Right lobe of liver (tissue), 6 donors: ENCODE data around the gene WSCD2. TPM values are rescaled to one million over a fixed set of nuclear protein-coding genes. Genes with fewer than 3 reads are reported as not detected.
"Not testable (repeated sequence)": the region's sequence is repeated elsewhere in the genome, so short reads cannot be mapped to it uniquely, and the experiment has no call there.

Experiments used
- ATAC-seq, 4 donors: fragments of 200-7000 bp; cut with Tn5 transposase; one replicate each; pipeline ENCODE4 v1.9.1; 2020; ENCODE audit warnings: mild to moderate bottlenecking in 4 of 4, moderate library complexity in 4 of 4
- DNase-seq, 3 donors: peaks; one replicate each; pipeline ENCODE4 v3.0.0-alpha.2; 2020
- H3K27ac ChIP-seq, 3 donors: fragments of 200-600 bp; one replicate each; pipeline ENCODE4 v1.8.0; 2022
- H3K27me3 ChIP-seq, 2 donors: fragments of 200-600 bp; one replicate each; pipeline ENCODE4 v1.8.0; 2022
- H3K36me3 ChIP-seq, 4 donors: fragments of 200-600 bp; sonication (generic) in 1 of 4; one replicate each; pipeline versions ENCODE4 v1.5.1 to v1.8.0; 2017 to 2022; ENCODE audit warnings: control low read depth in 1 of 4
- H3K4me1 ChIP-seq, 4 donors: fragments of 200-600 bp; sonication (generic) in 1 of 4; one replicate each; pipeline versions ENCODE4 v1.5.1 to v1.8.0; 2017 to 2022; ENCODE audit warnings: control low read depth in 1 of 4
- H3K4me3 ChIP-seq, 3 donors: fragments of 200-600 bp; one replicate each; pipeline ENCODE4 v1.8.0; 2022
- H3K9me3 ChIP-seq, 4 donors: fragments of 200-600 bp; sonication (generic) in 1 of 4; one replicate each; pipeline versions ENCODE4 v1.5.1 to v1.8.0; 2017 to 2022; ENCODE audit warnings: control low read depth in 1 of 4
- CTCF ChIP-seq, 4 donors: fragments of 200-600 bp in 3 of 4; fragments of 450-650 bp in 1 of 4; IDR thresholded peaks; one replicate each; pipeline versions ENCODE4 v1.5.1 to v1.8.0; 2016 to 2022; ENCODE audit warnings: antibody characterized with exemption in 4 of 4, mild to moderate bottlenecking in 2 of 4
- POLR2A ChIP-seq: fragments of 450-650 bp; IDR thresholded peaks from one replicate; pipeline ENCODE4 v1.6.1; 2017; ENCODE audit warnings: antibody characterized with exemption, mild to moderate bottlenecking
- WGBS: methylation state at CpG from one replicate; pipeline ENCODE4 v1.1.6; 2018; ENCODE audit warnings: low coverage, low lambda C conversion rate; ENCODE audit not compliant: insufficient coverage; ENCODE audit errors: missing lambda C conversion rate; 5-methylcytosine and 5-hydroxymethylcytosine counted together
- intact Hi-C, 2 donors: fragments of 100-400 bp; cut with DNase I; formaldehyde crosslinking; loops; one replicate each; pipeline versions ENCODE4 v1.11.2 to v1.14.1; 2022
- total RNA-seq, 6 experiments: library from RNA; depleted of rRNA in 2 of 6; stranded (reverse); fragments of >200 nt in 2 of 6; fragmentation: NEBNext Ultra II Directional in 3 of 6; extraction: Animal tissue kit (Norgen Biotek cat#: 25700) in 3 of 6; gene quantifications; one replicate each; pipeline versions ENCODE4 v1.1.0 to v1.2.4, GENCODE V29; 2016 to 2023
- donor health status: DM: no; HTN: yes; CAD: no.
- donor health status: DM: no; HTN: no; CAD: no.
- donor health status: DM: no; HTN: no; CAD: no.
- donor health status: DM: no; HTN: yes; CAD: no.
- donor health status: DM: no; HTN: yes; CAD: no.

WSCD2 gene
- total RNA-seq, 6 experiments from 2014 or later = not detected

- Histone ChIP-seq H3K4me1 (no peaks in the 10 kb centered on the region), H3K36me3 (no peaks in the 10 kb centered on the region), H3K4me3 (no peak overlapping the region), H3K27me3 (peaks cover 0 to 5% of the 10 kb centered on the region in 2 donors), H3K9me3 (no peaks in the 10 kb centered on the region), H3K27ac (no peak overlapping the region)
- no peak for DNase-seq
- no peak for ATAC-seq
- intact Hi-C loops = no loop called here
- 7% methylated on average over 2 of the region's 2 CpGs for WGBS
- TF ChIP-seq POLR2A = no peak
- no peak for TF ChIP-seq CTCF (IDR thresholded peaks at IDR 0.05)
These were observed 82.1 kb downstream of the WSCD2 start for GRCh38 chr12:108211157-108211556.

DNA sequence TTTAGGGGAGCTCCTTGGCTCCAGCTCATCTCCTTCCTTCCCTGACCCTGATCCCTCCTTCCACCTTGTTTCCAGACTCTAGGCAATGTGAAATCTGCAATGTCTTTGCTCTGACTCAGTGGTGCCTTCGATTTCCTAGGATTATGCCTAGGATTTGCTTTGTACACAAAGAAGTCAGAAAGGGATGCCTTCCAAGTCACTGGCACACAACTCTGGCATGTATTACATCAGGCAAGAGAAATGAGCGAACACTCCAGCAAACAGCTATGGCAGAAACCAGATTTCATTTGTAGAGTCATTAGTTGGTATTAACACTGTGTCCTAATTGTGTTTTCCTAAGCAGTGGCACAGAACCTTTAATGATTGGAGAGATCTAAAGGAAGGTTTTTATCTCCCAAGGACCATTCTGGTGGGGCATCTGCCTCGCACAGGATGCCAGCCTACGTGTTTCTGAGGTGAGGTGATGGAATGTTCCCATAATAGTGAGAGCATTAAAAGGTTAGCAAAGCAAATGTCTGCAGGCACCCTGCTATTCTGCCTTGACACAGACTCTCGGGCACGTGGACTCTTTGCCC is 84.9 kb downstream of the WSCD2 start:
- no peak overlapping the region for H3K27ac ChIP-seq
- H3K27me3 ChIP-seq = peaks cover 0 to 5% of the 10 kb centered on the region in 2 donors
- no peaks in the 10 kb centered on the region for H3K4me1 ChIP-seq
- no peak for ATAC-seq
- no peaks in the 10 kb centered on the region for H3K9me3 ChIP-seq
- H3K4me3 ChIP-seq = no peak overlapping the region
- no peak for DNase-seq
- no peaks in the 10 kb centered on the region for H3K36me3 ChIP-seq
- TF ChIP-seq POLR2A = no peak
- no peak for TF ChIP-seq CTCF (IDR thresholded peaks at IDR 0.05)
- intact Hi-C loops = no loop called here
- WGBS = 55% methylated on average over 6 of the region's 6 CpGs

GRCh38 chr12:108214486-108214885 is 85.4 kb downstream of the WSCD2 start:
- no peaks in the 10 kb centered on the region for H3K36me3 ChIP-seq
- TF ChIP-seq POLR2A = no peak
- TF ChIP-seq CTCF (IDR thresholded peaks at IDR 0.05) = no peak
- DNase-seq (no peak), ATAC-seq (no peak)
- H3K4me1 ChIP-seq = no peaks in the 10 kb centered on the region
- H3K27ac ChIP-seq = no peak overlapping the region
- no peak overlapping the region for H3K4me3 ChIP-seq
- intact Hi-C loops = no loop called here
- WGBS = 49% methylated on average over 3 of the region's 4 CpGs
- peaks cover 0 to 5% of the 10 kb centered on the region in 2 donors for H3K27me3 ChIP-seq
- H3K9me3 ChIP-seq = no peaks in the 10 kb centered on the region

DNA sequence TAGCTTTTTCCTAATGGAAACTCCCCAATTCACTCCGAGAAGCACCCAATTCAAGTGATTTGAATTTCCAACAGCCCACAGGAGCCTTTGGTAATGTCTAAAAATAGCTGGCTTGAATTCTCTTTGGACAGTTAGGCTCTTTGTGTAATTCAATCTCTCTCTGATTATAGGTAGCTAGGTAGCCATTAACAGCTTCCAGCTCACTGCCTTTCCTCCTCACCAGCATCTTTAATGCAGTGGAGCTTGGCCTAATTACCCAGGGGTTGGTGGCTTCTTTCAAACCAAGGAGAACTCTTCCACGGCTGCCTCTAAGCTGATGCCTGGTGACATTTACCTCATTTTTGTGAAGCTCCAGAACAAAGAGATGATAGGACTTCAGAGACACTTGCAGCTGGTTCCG is 86.4 kb downstream of the WSCD2 start:
- ATAC-seq = no peak
- TF ChIP-seq CTCF (IDR thresholded peaks at IDR 0.05) (no peak), POLR2A (no peak)
- Histone ChIP-seq H3K36me3 (no peaks in the 10 kb centered on the region), H3K9me3 (no peaks in the 10 kb centered on the region), H3K27me3 (peaks cover 0 to 5% of the 10 kb centered on the region in 2 donors), H3K4me3 (no peak overlapping the region), H3K27ac (no peak overlapping the region), H3K4me1 (no peaks in the 10 kb centered on the region)
- no peak for DNase-seq
- WGBS = 60% methylated on average over 2 of the region's 3 CpGs
- intact Hi-C loops = no loop called here

GRCh38 chr12:108218921-108219320 is 89.8 kb downstream of the WSCD2 start:
- Histone ChIP-seq H3K27ac (no peak overlapping the region), H3K4me3 (no peak overlapping the region), H3K27me3 (peaks cover 0 to 5% of the 10 kb centered on the region in 2 donors), H3K36me3 (no peaks in the 10 kb centered on the region), H3K4me1 (no peaks in the 10 kb centered on the region), H3K9me3 (no peaks in the 10 kb centered on the region)
- ATAC-seq (no peak), DNase-seq (no peak)
- 20% methylated on average over 1 of the region's 3 CpGs for WGBS
- intact Hi-C loops = no loop called here
- TF ChIP-seq CTCF (IDR thresholded peaks at IDR 0.05) = no peak
- TF ChIP-seq POLR2A = no peak

DNA sequence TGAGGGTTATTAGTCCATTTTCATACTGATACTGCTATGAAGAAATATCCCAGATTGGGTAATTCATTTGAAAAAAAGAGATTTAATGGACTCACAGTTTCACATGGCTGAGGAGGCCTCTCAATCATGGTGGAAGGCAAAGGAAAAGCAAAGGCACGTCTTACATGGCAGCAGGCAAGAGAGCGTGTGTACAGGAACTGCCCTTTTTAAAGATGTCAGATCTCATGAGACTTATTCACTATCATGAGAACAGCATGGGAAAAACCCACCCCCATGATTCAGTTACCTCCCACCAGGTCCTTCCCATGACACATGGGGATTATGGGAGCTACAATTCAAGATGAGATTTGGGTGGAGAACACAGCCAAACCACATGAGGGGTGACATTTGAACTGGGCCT is 96.0 kb downstream of the WSCD2 start:
- ATAC-seq = not testable (repeated sequence)
- WGBS = 19% methylated on average over 2 of the region's 2 CpGs

More for the DNA sequence above, 96.0 kb downstream of the WSCD2 start:
- intact Hi-C loops, H3K36me3 ChIP-seq, H3K4me1 ChIP-seq, DNase-seq, H3K9me3 ChIP-seq, H3K27me3 ChIP-seq, H3K4me3 ChIP-seq, H3K27ac ChIP-seq: not testable (repeated sequence)
